ENCODE measurements around the gene GPR83. TPM values are rescaled to one million over a fixed set of nuclear protein-coding genes. Genes with fewer than 3 reads are reported as not detected.
"Not testable (repeated sequence)": the region's sequence is repeated elsewhere in the genome, so short reads cannot be mapped to it uniquely, and the experiment has no call there.

GPR83 gene
- total RNA-seq, 1 donor from 2014 or later: not detected

- H3K9me3 Mint-ChIP-seq: no peaks in the 10 kb centered on the region
- DNase-seq: no peak
- peaks cover 6% of the 10 kb centered on the region for H3K4me1 Mint-ChIP-seq
- peaks cover 39% of the 10 kb centered on the region for H3K27me3 Mint-ChIP-seq
- no peak overlapping the region for H3K27ac Mint-ChIP-seq
- H3K36me3 Mint-ChIP-seq (ENCODE audit: low read depth): no peaks in the 10 kb centered on the region
- intact Hi-C loops (cut with micrococcal nuclease): no loop called here
- no peak overlapping the region for H3K4me3 Mint-ChIP-seq
Observed at GRCh38 chr11:94402355-94402754, 1.1 kb upstream of the GPR83 start.

GRCh38 chr11:94401773-94402265, 600 bp upstream of the GPR83 start:
- H3K4me3 Mint-ChIP-seq: no peak overlapping the region
- no peak for DNase-seq
- peaks cover 39% of the 10 kb centered on the region for H3K27me3 Mint-ChIP-seq
- H3K4me1 Mint-ChIP-seq: peaks cover 6% of the 10 kb centered on the region
- H3K36me3 Mint-ChIP-seq (ENCODE audit: low read depth): no peaks in the 10 kb centered on the region
- H3K9me3 Mint-ChIP-seq: no peaks in the 10 kb centered on the region
- intact Hi-C loops (cut with micrococcal nuclease): no loop called here
- no peak overlapping the region for H3K27ac Mint-ChIP-seq

- H3K4me1 Mint-ChIP-seq: peaks cover 6% of the 10 kb centered on the region
- H3K9me3 Mint-ChIP-seq: no peaks in the 10 kb centered on the region
- DNase-seq: no peak
- H3K27me3 Mint-ChIP-seq: peaks cover 39% of the 10 kb centered on the region
- H3K4me3 Mint-ChIP-seq: peak overlapping the region; percentile 54
- H3K36me3 Mint-ChIP-seq (ENCODE audit: low read depth): no peaks in the 10 kb centered on the region
- intact Hi-C loops (cut with micrococcal nuclease): no loop called here
- no peak overlapping the region for H3K27ac Mint-ChIP-seq
Observed at GRCh38 chr11:94400457-94400838, 771 bp downstream of the GPR83 start.

- Mint-ChIP-seq H3K4me1 (peaks cover 6% of the 10 kb centered on the region), H3K9me3 (no peaks in the 10 kb centered on the region), H3K36me3 (ENCODE audit: low read depth) (no peaks in the 10 kb centered on the region), H3K4me3 (no peak overlapping the region), H3K27me3 (peaks cover 39% of the 10 kb centered on the region), H3K27ac (no peak overlapping the region)
- no peak for DNase-seq
- intact Hi-C loops (cut with micrococcal nuclease): no loop called here
Observed at GRCh38 chr11:94400050-94400449, 1.2 kb downstream of the GPR83 start.

DNA sequence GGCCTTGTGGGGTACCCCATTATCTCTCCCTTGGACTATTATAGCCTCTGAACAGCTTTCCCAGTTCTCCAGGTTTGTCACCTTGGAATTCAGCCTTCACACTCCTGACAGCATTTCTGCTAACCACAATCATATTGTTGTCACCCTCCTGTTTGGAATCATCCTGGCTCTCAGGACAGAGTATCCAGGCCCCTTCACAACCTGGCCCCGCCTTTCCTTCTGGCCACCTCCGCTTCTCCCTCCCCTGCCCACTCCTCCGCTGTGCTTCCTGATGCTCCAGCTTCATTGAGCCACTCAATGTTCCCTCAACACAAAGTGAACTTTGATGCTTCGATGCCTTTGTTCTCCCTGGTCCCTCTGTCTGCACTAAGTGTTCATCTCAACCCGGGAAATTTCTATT, 3.1 kb downstream of the GPR83 start:
- intact Hi-C loops (cut with micrococcal nuclease): no loop called here
- H3K4me1 Mint-ChIP-seq: peaks cover 6% of the 10 kb centered on the region
- no peaks in the 10 kb centered on the region for H3K9me3 Mint-ChIP-seq

DNA sequence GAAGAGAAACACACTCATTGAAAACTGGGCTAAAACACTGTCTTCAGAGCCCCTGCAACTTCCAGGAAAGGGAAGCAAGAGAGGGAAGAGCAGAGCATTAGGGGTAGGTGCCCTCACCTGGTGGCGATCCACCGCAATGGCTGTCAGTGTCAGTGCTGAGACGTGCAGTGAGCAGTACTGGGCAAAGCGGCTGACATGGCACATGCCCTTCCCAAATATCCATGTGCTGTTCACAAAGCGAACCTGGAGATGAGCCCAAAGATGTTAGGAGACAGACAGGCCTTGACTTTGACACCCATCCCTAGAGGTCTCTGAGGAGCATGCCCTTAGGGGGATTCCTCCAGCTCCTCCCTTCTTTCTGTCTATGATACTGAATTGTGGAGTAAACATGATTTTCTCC, 4.9 kb downstream of the GPR83 start:
- Mint-ChIP-seq H3K4me3 (no peak overlapping the region), H3K27me3 (peaks cover 23% of the 10 kb centered on the region), H3K4me1 (peaks cover 6% of the 10 kb centered on the region), H3K9me3 (no peaks in the 10 kb centered on the region), H3K36me3 (ENCODE audit: low read depth) (no peaks in the 10 kb centered on the region), H3K27ac (no peak overlapping the region)
- intact Hi-C loops (cut with micrococcal nuclease): no loop called here
- no peak for DNase-seq

More for the DNA sequence above, 3.1 kb downstream of the GPR83 start:
- Mint-ChIP-seq H3K27ac (no peak overlapping the region), H3K36me3 (ENCODE audit: low read depth) (no peaks in the 10 kb centered on the region), H3K27me3 (peaks cover 37% of the 10 kb centered on the region), H3K4me3 (no peak overlapping the region)
- no peak for DNase-seq

DNA sequence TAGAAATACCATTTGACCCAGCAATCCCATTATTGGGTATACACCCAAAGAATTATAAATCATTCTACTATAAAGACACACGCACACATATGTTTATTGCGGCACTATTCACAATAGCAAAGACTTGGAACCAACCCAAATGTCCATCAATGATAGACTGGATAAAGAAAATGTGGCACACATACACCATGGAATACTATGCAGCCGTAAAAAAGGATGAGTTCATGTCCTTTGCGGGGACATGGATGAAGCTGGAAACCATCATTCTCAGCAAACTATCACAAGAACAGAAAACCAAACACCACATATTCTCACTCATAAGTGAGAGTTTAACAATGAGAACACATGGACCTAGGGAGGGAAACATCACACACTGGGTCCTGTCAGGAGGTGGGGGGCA, 9.3 kb downstream of the GPR83 start:
- DNase-seq; H3K36me3 Mint-ChIP-seq (ENCODE audit: low read depth); H3K4me3 Mint-ChIP-seq; H3K9me3 Mint-ChIP-seq; intact Hi-C loops (cut with micrococcal nuclease); H3K27ac Mint-ChIP-seq; H3K4me1 Mint-ChIP-seq; H3K27me3 Mint-ChIP-seq: not testable (repeated sequence)

GRCh38 chr11:94379613-94380012, 21.6 kb downstream of the GPR83 start:
- Mint-ChIP-seq H3K27me3 (peaks cover 2% of the 10 kb centered on the region), H3K9me3 (peaks cover 8% of the 10 kb centered on the region), H3K27ac (no peak overlapping the region), H3K4me3 (no peak overlapping the region), H3K4me1 (no peaks in the 10 kb centered on the region), H3K36me3 (ENCODE audit: low read depth) (no peaks in the 10 kb centered on the region)
- intact Hi-C loops (cut with micrococcal nuclease): no loop called here
- DNase-seq: no peak

GRCh38 chr11:94376841-94377240, 24.4 kb downstream of the GPR83 start:
- H3K9me3 Mint-ChIP-seq: no peaks in the 10 kb centered on the region
- no peaks in the 10 kb centered on the region for H3K4me1 Mint-ChIP-seq
- H3K4me3 Mint-ChIP-seq: no peak overlapping the region
- no peak for DNase-seq
- no peak overlapping the region for H3K27ac Mint-ChIP-seq
- no peaks in the 10 kb centered on the region for H3K27me3 Mint-ChIP-seq
- H3K36me3 Mint-ChIP-seq (ENCODE audit: low read depth): no peaks in the 10 kb centered on the region
- intact Hi-C loops (cut with micrococcal nuclease): no loop called here

DNA sequence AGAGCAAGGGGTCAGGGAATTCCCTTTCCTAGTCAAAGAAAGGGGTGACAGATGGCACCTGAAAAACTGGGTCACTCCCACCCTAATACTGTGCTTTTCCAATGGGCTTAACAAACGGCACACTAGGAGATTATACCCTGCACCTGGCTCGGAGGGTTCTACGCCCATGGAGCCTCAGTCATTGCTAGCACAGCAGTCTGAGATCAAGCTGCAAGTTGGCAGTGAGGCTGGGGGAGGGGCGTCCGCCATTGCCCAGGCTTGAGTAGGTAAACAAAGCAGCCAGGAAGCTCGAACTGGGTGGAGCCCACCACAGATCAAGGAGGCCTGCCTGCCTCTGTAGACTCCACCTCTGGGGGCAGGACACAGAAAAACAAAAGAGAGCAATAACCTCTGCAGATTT, 30.6 kb downstream of the GPR83 start:
- H3K27me3 Mint-ChIP-seq; H3K27ac Mint-ChIP-seq; H3K9me3 Mint-ChIP-seq; DNase-seq; H3K36me3 Mint-ChIP-seq (ENCODE audit: low read depth); H3K4me3 Mint-ChIP-seq; H3K4me1 Mint-ChIP-seq; intact Hi-C loops (cut with micrococcal nuclease): not testable (repeated sequence)

DNA sequence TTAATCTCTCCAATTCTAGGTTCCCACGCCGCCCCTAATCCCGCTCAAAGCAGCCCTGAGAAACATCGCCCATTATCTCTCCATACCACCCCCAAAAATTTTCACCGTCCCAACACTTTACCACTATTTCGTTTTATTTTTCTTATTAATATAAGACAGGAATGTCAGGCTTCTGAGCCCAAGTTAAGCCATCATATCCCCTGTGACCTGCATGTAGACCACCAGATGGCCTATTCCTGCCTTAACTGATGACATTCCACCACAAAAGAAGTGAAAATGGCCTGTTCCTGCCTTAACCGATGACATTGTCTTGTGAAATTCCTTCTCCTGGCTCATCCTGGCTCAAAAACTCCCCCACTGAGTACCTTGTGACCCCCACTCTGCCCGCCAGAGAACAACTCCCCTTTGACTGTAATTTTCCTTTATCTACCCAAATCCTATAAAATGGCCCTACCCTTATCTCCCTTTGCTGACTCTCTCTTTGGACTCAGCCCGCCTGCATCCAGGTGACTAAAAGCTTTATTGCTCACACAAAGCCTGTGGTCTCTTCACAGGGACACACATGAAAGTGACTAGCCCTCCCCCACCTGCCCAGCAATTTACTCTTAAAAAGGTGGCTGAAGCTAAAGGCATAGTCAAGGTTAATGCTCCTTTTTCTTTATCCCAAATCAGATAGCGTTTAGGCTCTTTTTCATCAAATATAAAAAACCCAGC, 50.2 kb downstream of the GPR83 start:
- H3K9me3 Mint-ChIP-seq; H3K4me1 Mint-ChIP-seq; DNase-seq; H3K36me3 Mint-ChIP-seq (ENCODE audit: low read depth); H3K27ac Mint-ChIP-seq; H3K27me3 Mint-ChIP-seq; intact Hi-C loops (cut with micrococcal nuclease); H3K4me3 Mint-ChIP-seq: not testable (repeated sequence)

DNA sequence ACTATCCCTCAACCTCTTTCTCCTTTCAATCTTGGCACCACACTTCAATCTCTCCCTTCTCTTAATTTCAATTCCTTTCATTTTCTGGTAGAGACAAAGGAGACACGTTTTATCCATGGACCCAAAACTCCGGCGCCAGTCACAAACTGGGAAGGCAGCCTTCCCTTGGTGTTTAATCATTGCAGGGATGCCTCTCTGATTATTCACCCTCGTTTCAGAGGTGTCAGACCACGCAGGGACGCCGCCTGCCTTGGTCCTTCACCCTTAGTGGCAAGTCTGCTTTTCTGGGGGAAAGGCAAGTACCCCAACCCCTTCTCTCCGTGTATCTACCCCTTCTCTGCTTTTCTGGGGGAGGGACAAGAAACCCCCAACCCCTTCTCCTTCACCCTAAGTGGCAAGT, 54.9 kb downstream of the GPR83 start:
- H3K9me3 Mint-ChIP-seq; H3K4me1 Mint-ChIP-seq; DNase-seq; H3K27me3 Mint-ChIP-seq; H3K36me3 Mint-ChIP-seq (ENCODE audit: low read depth); H3K4me3 Mint-ChIP-seq; H3K27ac Mint-ChIP-seq; intact Hi-C loops (cut with micrococcal nuclease): not testable (repeated sequence)

GRCh38 chr11:94343495-94343894, 57.7 kb downstream of the GPR83 start:
- no peak overlapping the region for H3K4me3 Mint-ChIP-seq
- H3K27me3 Mint-ChIP-seq: no peaks in the 10 kb centered on the region
- peaks cover 3% of the 10 kb centered on the region for H3K9me3 Mint-ChIP-seq
- no peaks in the 10 kb centered on the region for H3K36me3 Mint-ChIP-seq (ENCODE audit: low read depth)
- DNase-seq: no peak
- no peak overlapping the region for H3K27ac Mint-ChIP-seq
- intact Hi-C loops (cut with micrococcal nuclease): no loop called here
- H3K4me1 Mint-ChIP-seq: no peaks in the 10 kb centered on the region

DNA sequence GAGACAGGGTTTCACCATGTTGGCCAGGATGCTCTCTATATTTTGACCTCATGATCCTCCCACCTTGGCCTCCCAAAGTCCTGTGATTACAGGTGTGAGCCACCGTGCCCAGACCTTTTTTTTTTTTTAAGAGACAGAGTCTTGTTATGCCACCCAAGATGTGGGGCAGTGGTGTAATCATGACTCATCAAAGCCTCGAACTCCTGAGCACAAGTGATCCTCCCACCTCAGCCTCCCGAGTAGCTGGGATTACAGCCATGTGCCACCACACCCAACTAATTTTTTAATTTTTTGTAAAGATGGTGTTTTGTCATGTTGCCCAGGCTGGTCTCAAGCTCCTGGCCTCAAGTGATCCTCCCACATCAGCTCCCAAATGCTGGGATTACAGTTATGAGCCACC, 59.0 kb downstream of the GPR83 start:
- Mint-ChIP-seq H3K27ac (no peak overlapping the region), H3K36me3 (ENCODE audit: low read depth) (no peaks in the 10 kb centered on the region), H3K9me3 (peaks cover 3% of the 10 kb centered on the region), H3K27me3 (no peaks in the 10 kb centered on the region), H3K4me3 (no peak overlapping the region), H3K4me1 (no peaks in the 10 kb centered on the region)
- intact Hi-C loops (cut with micrococcal nuclease): no loop called here
- DNase-seq: no peak

GRCh38 chr11:94338651-94339050, 62.6 kb downstream of the GPR83 start:
- Mint-ChIP-seq H3K4me3 (no peak overlapping the region), H3K36me3 (ENCODE audit: low read depth) (no peaks in the 10 kb centered on the region), H3K27me3 (no peaks in the 10 kb centered on the region), H3K27ac (no peak overlapping the region), H3K4me1 (no peaks in the 10 kb centered on the region), H3K9me3 (peaks cover 3% of the 10 kb centered on the region)
- DNase-seq: no peak
- intact Hi-C loops (cut with micrococcal nuclease): no loop called here
